HT-29 (cell line): ENCODE measurements around the gene B4GALT6. TPM values are rescaled to one million over a fixed set of nuclear protein-coding genes. Genes with fewer than 3 reads are reported as not detected.

ENCODE experiments used
- DNase-seq: peaks from one replicate; pipeline ENCODE4 v3.0.0-alpha.2; 2015; ENCODE audit warnings: low spot score
- total RNA-seq: library from RNA; depleted of rRNA; stranded (reverse); fragments of >200 nt; shearing (Covaris generic); gene quantifications from 2 replicates; pipeline ENCODE4 v1.2.3, GENCODE V29; 2014

Gene B4GALT6
- total RNA-seq, 1 experiment from 2014 or later: 2.3 TPM

GRCh38 chr18:31596081-31596872 is 88.1 kb downstream of the B4GALT6 start:
- DNase-seq: peak; percentile 12

- DNase-seq: no peak
These were observed 89.1 kb downstream of the B4GALT6 start for GRCh38 chr18:31595121-31595771.

- DNase-seq: no peak
These were observed 91.7 kb downstream of the B4GALT6 start for GRCh38 chr18:31592506-31593157.

GRCh38 chr18:31591628-31592027 is 92.8 kb downstream of the B4GALT6 start, which contains the start of gene TTR:
Gene TTR, plus strand, starts transcription at chr18:31591877. Its CDS starts 26 bp downstream, at chr18:31591903.
- no peak for DNase-seq

GRCh38 chr18:31591113-31591512 is 93.3 kb downstream of the B4GALT6 start:
- no peak for DNase-seq

GRCh38 chr18:31590570-31590969 is 93.8 kb downstream of the B4GALT6 start:
- DNase-seq: no peak

- DNase-seq: no peak
These were observed 96.9 kb downstream of the B4GALT6 start for GRCh38 chr18:31587529-31587928.

GRCh38 chr18:31586616-31587015 is 97.8 kb downstream of the B4GALT6 start:
- DNase-seq: no peak

- DNase-seq: no peak
These were observed 98.4 kb downstream of the B4GALT6 start for GRCh38 chr18:31585991-31586390.

GRCh38 chr18:31583185-31583854 is 101.1 kb downstream of the B4GALT6 start:
- no peak for DNase-seq

GRCh38 chr18:31581498-31582197 is 102.7 kb downstream of the B4GALT6 start:
- peak; percentile 7 for DNase-seq

- no peak for DNase-seq
These were observed 105.0 kb downstream of the B4GALT6 start for GRCh38 chr18:31579375-31579774.

GRCh38 chr18:31578126-31578525 is 106.3 kb downstream of the B4GALT6 start:
- DNase-seq: no peak

- DNase-seq: no peak
These were observed 107.2 kb downstream of the B4GALT6 start for GRCh38 chr18:31577195-31577594.

- DNase-seq: no peak
These were observed 107.7 kb downstream of the B4GALT6 start for GRCh38 chr18:31576670-31577069.

GRCh38 chr18:31575515-31576257 is 108.7 kb downstream of the B4GALT6 start:
- no peak for DNase-seq

- no peak for DNase-seq
These were observed 110.0 kb downstream of the B4GALT6 start for GRCh38 chr18:31574359-31574758.
